NCI-H1930 (cell line): ENCODE measurements around the gene PSAP.

Source experiments
- DNase-seq, 2 experiments: peaks; one replicate each; lab custom pipeline; 2025; lab: John Stamatoyannopoulos, UW

The PSAP gene

GRCh38 chr10:71807557-71808510, 43.2 kb downstream of the PSAP start:
- no peak for DNase-seq

- DNase-seq: no peak
Observed at GRCh38 chr10:71806704-71807556, 44.1 kb downstream of the PSAP start.

GRCh38 chr10:71805776-71806703, 45.0 kb downstream of the PSAP start:
- no peak for DNase-seq

GRCh38 chr10:71804077-71804476, 47.0 kb downstream of the PSAP start:
- DNase-seq: no peak

- no peak for DNase-seq
Observed at GRCh38 chr10:71802715-71803488, 48.1 kb downstream of the PSAP start.

- DNase-seq: no peak
Observed at GRCh38 chr10:71802235-71802634, 48.8 kb downstream of the PSAP start.

GRCh38 chr10:71801361-71801760, 49.7 kb downstream of the PSAP start:
- no peak for DNase-seq

- DNase-seq: no peak
Observed at GRCh38 chr10:71799608-71800453, 51.2 kb downstream of the PSAP start.

GRCh38 chr10:71799112-71799511, 51.9 kb downstream of the PSAP start:
- no peak for DNase-seq

- no peak for DNase-seq
Observed at GRCh38 chr10:71798308-71798624, 52.8 kb downstream of the PSAP start.

- no peak for DNase-seq
Observed at GRCh38 chr10:71797533-71798307, 53.3 kb downstream of the PSAP start.

GRCh38 chr10:71796749-71797405, 54.2 kb downstream of the PSAP start:
- no peak for DNase-seq

GRCh38 chr10:71795248-71795647, 55.8 kb downstream of the PSAP start:
- no peak for DNase-seq

GRCh38 chr10:71790749-71791440, 60.2 kb downstream of the PSAP start:
- no peak for DNase-seq

GRCh38 chr10:71789871-71790270, 61.2 kb downstream of the PSAP start:
- no peak for DNase-seq

- DNase-seq: no peak
Observed at GRCh38 chr10:71788954-71789353, 62.1 kb downstream of the PSAP start.

GRCh38 chr10:71784679-71785272, 66.3 kb downstream of the PSAP start:
- no peak for DNase-seq
